Parietal lobe (tissue), 2 donors: Measurements from ENCODE around the gene ZMYND19. TPM values are rescaled to one million over a fixed set of nuclear protein-coding genes. Genes with fewer than 3 reads are reported as not detected.

Experiments
- small RNA-seq: library from RNA; depleted of rRNA; stranded (forward); fragments of <200 nt; gene quantifications from one replicate; pipeline ENCODE3, GENCODE V24; 2014; ENCODE audit warnings: low replicate concordance
- total RNA-seq: library from RNA; depleted of rRNA; stranded (reverse); fragments of >200 nt; gene quantifications from one replicate; pipeline ENCODE4 v1.2.3, GENCODE V29; 2014

ZMYND19 gene
- total RNA-seq, result 20.7 TPM

DNA sequence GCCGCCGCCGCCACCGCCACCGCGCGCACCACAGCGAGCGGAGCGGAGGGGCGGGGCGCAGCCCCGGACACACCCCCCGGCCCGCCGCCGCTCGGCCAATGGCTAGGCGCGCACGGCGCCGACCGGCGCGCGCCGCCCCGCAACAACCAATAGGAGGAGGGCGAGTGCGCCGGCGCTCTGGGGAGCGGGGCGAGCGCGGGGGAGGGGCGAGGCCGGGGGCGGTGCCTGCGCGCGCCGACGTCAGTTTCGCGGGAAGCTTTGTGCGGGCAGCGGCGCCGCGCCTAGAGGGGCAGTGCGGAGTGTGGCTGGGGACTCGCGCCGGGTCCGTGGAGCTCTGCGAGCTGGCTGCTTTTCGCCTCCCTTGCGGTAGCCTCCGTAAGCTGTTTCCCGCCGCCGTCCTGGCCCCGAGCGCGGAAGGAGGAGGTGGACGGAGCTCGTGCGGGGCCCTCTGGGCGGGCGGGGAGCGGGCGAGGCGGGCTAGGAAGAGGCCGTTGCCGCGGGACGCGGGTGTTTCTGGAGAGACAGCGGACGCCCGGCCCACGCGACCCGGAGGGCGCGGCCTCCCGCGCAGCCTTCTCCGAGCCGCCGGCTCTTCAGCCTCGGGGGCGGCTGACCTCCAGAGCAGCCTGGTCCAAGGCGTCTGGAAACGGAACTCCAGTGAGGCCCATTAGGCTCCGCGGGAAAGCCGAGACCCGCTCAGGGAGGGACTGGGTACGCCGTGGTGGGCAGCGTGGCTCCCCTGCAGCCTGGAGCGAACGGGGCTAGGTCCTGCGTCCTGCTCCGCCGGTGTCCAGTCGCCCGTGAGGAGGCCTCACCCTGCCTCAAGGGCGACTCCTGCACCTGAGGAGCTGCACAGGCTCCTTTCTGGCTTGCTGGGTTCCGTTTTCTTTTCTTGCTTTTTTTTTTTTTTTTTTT lies at the start of gene ZMYND19:
ZMYND19 (minus strand) TSS at position 44 of the 915 bp plus-strand sequence. CDS start 249 bp downstream, outside the sequence.

GRCh38 chr9:137618105-137619067 lies 28.1 kb upstream of the ZMYND19 start, which contains the start of gene EHMT1:
EHMT1 (plus strand) TSS chr9:137619005; CDS start chr9:137619029, 24 bp downstream.

GRCh38 chr9:137605121-137606004 lies 15.1 kb upstream of the ZMYND19 start, which contains the start of gene ARRDC1:
ARRDC1 (plus strand) TSS chr9:137605686; CDS start chr9:137605718, 32 bp downstream.

GRCh38 chr9:137578518-137579258 lies 11.6 kb downstream of the ZMYND19 start, which contains the start of gene DPH7:
DPH7 (minus strand) TSS chr9:137578925; CDS start chr9:137578777, 148 bp downstream.

DNA sequence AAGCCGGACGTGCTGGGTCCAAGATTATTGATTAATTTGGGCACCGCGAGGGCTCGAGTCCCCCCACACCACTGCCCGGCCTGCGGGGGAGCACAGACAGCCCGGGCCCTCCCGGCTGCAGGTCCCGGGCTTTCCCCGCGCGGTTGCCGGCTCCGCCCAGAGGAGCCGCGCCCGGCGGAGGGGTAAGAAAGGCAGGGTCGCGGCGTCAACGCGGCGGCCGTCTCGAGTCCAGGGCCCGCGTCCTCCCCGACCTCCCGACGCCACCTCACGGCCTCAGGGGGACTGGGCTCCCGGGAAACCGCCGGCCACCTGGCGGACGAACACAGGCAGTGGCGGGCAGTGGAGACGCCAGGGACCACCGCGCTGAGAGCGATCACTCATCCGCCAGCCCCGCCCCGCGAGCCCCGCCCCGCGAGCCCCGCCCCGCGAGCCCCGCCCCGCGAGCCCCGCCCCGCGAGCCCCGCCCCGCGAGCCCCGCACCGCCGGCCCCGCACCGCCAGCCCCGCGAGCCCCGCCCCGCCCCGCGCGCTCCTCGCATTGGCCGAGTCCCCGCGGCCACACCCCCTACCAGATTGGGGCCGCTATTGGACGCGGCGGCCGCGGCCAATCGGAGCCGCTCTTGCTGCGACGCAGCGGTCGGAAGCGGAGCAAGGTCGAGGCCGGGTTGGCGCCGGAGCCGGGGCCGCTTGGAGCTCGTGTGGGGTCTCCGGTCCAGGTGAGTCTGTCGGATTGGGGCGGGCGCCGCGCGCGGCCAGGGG lies 38.9 kb downstream of the ZMYND19 start, which contains the start of gene MRPL41:
MRPL41 (plus strand) TSS at position 616 of the 758 bp plus-strand sequence. CDS start 203 bp downstream, outside the sequence.

GRCh38 chr9:137550231-137550621 lies 40.1 kb downstream of the ZMYND19 start, which contains the start of gene PNPLA7:
PNPLA7 (minus strand) TSS chr9:137550402; CDS start chr9:137550197, 205 bp downstream.

Small RNA genes lying within 50 kb of the gene (small RNA-seq; reads per million reads assigned to genes)
- not detected for gene RF00017

Other genes starting within 250 kb of the ZMYND19 start
- 36.9 TPM for gene EXD3, start 167.3 kb downstream of the ZMYND19 start, total RNA-seq
- 2.5 TPM for gene NOXA1, start 167.1 kb downstream of the ZMYND19 start, total RNA-seq
- gene ENTPD8, start 149.2 kb downstream of the ZMYND19 start, total RNA-seq, result not detected
- 66.7 TPM for gene NSMF, start 131.2 kb downstream of the ZMYND19 start, total RNA-seq
- gene PNPLA7, start 40.1 kb downstream of the ZMYND19 start, total RNA-seq, result 3.8 TPM
- gene MRPL41, start 38.6 kb downstream of the ZMYND19 start, total RNA-seq, result 19.7 TPM
- gene DPH7, start 11.6 kb downstream of the ZMYND19 start, total RNA-seq, result 49.1 TPM
- gene ARRDC1, start 15.2 kb upstream of the ZMYND19 start, total RNA-seq, result 42.9 TPM
- gene EHMT1, start 28.5 kb upstream of the ZMYND19 start, total RNA-seq, result 128 TPM